ENCODE results near the gene S100A13.

GRCh38 chr1:153647346-153647714, 20.0 kb upstream of the S100A13 start:
- TF ChIP-seq CTCF (IDR thresholded peaks at IDR 0.05; ENCODE audit: insufficient read depth, low read length, poor library complexity, severe bottlenecking) = no peak
- TF ChIP-seq EZH2phosphoT487 (conservative IDR thresholded peaks at IDR 0.05; ENCODE audit: low read length) = no peak
